Activated CD4-positive, alpha-beta T cell treated with anti-CD3 and anti-CD28 coated beads, Interleukin-2, amount 50 U/mL, for 48 hours (primary cell): Measurements from ENCODE around the gene TMC8.
"Not testable (repeated sequence)": the region's sequence is repeated elsewhere in the genome, so short reads cannot be mapped to it uniquely, and the experiment has no call there.

Experiments
- DNase-seq, 2 experiments: peaks; one replicate each; pipeline ENCODE4 v3.0.0-alpha.2; 2020

The TMC8 gene

GRCh38 chr17:78138204-78139060 lies 7.9 kb downstream of the TMC8 start:
- no peak for DNase-seq

DNA sequence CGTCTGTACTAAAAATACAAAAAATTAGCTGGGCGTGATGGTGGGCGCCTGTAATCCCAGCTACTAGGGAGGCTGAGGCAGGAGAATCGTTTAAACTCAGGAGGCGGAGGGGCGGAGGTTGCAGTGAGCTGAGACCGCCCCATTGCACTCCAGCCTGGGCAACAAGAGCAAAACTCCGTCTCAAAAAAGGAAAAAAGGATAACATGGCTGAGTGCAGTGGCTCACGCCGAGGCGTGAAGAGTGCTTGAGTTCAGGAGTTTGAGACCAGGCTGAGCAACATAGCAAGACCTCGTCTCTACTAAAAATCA lies 9.2 kb downstream of the TMC8 start:
- not testable (repeated sequence) for DNase-seq

DNA sequence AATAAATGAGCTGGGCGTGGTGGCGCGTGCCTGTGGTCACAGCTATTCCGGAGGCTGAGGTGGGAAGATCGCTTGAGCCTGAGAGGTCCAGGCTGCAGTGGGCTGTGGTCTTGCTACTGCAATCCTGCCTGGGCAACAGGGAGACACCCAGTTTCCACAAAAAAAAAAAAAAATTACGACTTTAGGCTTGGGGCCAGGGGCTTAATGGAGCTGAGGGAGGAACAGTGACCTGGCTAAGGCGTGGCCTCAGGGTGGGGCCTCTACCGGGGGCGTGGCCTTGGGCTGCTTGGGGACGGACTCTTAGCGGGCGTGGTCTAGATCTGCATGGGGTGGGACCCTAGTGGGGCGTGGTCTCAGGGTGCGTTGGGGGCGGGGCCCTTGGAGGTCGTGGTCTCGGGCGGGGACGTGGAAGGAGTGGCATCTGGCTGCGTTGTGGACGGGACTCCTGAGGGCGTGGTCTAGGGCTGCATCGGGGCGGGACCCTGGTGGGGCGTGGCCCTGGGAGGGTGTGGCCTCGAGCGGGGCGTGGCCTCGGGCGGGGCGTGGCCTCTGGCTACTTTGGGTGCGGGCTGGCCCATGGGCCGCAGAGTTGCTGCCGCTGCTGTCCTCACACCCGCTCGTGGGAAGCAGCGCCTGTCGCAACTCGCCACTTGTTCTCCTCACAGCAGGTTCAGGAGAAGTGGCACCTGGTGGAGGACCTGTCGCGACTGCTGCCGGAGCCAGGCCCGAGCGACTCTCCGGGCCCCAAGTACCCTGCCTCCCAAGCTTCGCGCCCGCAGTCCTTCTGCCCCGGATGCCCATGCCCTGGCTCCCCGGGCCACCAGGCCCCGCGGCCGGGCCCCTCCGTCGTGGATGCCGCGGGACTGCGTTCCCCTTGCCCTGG lies 9.8 kb downstream of the TMC8 start:
- DNase-seq: peak; percentile 97

- no peak for DNase-seq
Observed at GRCh38 chr17:78141437-78142118, 11.0 kb downstream of the TMC8 start.

DNA sequence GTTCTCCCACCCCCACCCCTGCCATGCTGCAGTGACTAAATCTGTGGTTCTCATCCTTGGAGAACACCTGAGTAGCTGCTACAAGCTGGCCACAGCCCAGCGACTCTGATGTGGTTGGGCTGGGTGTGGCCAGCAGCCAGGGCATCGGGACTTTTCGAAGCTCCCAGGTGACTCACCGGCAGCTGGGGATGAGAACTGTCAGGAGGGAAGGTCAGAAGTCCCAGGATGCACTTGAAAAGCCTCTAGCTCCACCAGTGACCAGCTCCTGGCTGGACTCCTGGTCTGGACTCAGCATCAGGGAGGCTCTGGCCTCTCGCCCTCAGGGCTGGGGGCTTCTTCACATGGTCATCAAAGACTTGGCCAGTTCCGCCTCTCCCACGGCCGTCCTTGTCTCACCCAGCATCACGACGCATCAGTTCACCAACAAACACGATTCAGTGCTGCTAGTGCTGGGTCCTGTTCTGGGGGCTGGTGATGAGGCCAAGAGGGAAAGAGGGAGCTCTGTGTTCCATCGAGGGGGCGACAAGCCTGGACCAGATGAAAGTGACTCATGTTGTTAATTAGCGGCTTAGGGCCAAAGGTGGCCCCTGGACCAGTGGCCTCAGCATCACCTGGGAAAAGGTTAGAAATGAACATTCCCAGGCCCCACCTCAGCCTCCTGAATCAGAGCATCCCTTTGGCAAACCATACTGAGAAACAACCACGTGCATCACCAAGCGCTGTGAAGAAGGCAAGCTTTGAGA lies 11.7 kb downstream of the TMC8 start:
- DNase-seq: peak in 1 of 2 experiments; percentile 39

- DNase-seq: no peak
Observed at GRCh38 chr17:78143214-78144146, 12.9 kb downstream of the TMC8 start.

DNA sequence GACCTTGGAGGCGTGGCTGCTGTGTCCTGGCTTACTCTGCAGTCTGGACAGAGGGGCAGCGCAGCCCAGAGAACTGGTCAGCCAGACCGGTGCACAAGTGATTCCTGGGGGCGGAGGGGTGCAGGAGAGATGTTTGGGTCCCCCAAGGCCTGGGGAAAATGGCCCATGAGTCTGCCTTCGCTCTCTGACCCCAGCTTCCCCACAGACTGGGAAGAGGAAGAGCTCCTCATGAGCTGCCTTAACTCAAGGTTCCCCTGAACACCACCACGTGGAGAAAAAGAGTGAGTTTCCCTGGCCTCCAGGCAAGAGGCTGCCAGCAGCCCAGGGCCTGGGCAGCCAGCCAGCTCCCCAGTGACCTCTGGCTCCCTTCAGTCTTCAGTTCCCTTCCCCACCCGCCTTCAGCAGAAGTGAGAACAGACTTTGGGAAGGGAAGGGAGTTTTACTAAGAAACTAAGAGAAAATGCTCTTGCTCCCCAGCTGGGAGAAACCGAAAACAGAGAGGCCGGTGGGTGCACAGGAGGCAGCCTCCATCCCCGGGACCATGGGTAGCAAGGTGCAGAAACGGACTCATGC lies 13.7 kb downstream of the TMC8 start:
- no peak for DNase-seq

GRCh38 chr17:78144736-78145641 lies 14.4 kb downstream of the TMC8 start:
- DNase-seq: no peak

DNA sequence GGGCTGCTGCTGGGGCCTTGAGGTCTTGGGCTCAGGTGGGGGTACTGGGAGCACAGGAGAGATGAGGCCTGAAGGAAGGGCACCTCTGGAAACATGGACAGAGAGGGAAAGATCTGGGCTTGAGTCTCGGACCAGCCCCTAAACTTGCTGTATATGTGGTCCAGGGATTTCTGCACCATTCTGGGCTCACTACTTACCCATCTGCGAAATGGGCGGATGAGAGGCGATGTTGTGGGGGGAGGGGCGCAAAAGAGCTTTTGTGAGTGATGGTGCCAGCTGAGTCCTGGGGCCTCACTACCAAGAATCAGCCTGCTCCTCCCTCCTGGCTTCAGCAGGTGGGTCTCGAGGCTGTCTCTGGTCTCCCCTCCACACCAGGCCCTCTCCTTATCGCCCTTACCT lies 15.9 kb downstream of the TMC8 start:
- DNase-seq: no peak

- no peak for DNase-seq
Observed at GRCh38 chr17:78146881-78147280, 16.3 kb downstream of the TMC8 start.

DNA sequence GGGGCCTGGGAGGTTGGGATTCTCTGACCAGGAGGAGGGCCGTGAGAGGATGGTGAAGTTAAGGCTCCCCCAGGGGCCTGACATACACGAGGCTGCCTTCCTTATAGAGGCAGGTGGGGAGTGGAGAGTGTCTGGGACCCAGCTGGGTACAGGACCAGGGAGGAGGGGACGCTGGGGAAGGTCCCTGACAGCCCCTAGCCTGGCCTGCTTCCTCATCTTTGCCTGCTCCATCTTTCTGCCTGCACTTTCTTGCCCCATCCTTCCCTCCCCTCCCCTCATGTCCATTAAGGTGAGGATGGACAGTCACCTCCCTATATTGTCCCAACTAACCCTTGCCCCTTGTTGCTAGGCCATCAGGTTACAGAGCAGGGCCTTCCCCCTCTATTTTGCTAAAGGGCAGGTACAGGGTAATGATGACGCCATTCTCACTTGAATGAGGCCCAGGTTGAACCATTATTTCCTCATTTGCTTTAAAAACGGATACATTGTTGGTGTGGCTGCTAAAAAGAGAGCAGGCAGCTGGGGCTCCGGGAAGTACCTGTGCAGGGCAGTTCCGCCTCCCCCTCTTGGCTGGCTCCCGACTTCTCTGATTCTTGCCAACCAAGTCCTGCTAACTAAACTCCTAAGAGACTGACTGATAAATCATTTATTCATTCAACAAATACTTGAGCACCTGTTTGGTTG lies 16.9 kb downstream of the TMC8 start:
- no peak for DNase-seq

GRCh38 chr17:78148286-78149016 lies 17.9 kb downstream of the TMC8 start:
- no peak for DNase-seq

GRCh38 chr17:78151514-78152008 lies 21.0 kb downstream of the TMC8 start:
- no peak for DNase-seq

GRCh38 chr17:78154903-78155811 lies 24.6 kb downstream of the TMC8 start:
- no peak for DNase-seq

DNA sequence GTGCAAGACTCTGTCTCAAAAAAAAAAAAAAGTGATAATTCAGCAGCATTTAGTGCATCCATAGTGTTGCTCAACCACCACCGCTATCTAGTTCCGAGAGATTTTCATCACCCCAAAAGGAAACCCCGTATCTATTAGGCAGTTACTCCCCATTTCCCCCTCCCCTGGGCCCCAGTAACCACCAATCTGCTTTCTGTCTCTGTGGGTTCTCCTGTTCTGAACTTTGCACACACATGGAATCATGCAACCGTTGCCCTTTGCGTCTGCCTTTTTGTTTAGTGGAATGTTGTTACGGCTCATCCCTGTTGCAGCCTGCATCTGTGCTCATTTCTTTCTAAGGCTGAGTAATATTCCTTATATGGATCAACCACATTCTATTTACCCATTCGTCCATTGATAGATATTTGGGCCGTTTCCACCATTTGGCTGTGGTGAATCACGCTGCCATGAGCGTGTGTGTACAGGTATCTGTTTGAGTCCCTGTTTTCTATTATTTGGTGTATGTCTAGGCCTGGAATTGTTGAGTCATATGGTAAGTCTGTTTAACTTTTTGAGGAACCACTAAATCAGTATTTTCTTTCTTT lies 29.1 kb downstream of the TMC8 start:
- DNase-seq: peak in 1 of 2 experiments; percentile 52

GRCh38 chr17:78163881-78164747 lies 33.5 kb downstream of the TMC8 start:
- DNase-seq: no peak
